ENCODE results near the gene IARS1.

IARS1 gene

DNA sequence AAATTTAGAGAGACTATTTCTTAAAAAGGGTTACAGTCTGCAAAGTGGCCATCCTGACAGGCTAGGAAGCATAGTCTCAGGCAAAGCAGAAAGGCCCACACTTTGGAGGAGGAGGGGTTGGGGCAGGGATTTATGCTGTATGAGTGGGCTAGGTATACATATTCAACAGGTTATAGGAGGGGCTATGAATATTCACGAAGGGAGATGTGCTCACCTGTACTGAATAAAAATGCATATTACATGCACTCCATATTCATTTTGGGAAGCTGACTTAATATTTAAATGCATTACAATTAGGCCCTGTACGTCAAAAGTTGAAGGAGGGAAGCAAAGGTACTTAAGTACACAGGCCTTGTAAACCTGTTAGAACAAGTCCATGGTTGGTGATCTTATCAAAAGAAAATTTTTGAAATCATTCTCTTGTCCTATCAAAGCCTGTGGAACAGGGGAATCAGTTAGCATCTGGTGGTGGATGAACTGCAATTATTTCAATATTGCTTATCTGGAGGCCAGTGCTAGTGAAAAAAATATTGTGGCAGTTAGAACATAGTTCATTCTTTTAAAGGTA is 33.9 kb upstream of the IARS1 start:
- DNase-seq (ENCODE audit: low spot score), result no peak
- TF ChIP-seq, protein P1, sequence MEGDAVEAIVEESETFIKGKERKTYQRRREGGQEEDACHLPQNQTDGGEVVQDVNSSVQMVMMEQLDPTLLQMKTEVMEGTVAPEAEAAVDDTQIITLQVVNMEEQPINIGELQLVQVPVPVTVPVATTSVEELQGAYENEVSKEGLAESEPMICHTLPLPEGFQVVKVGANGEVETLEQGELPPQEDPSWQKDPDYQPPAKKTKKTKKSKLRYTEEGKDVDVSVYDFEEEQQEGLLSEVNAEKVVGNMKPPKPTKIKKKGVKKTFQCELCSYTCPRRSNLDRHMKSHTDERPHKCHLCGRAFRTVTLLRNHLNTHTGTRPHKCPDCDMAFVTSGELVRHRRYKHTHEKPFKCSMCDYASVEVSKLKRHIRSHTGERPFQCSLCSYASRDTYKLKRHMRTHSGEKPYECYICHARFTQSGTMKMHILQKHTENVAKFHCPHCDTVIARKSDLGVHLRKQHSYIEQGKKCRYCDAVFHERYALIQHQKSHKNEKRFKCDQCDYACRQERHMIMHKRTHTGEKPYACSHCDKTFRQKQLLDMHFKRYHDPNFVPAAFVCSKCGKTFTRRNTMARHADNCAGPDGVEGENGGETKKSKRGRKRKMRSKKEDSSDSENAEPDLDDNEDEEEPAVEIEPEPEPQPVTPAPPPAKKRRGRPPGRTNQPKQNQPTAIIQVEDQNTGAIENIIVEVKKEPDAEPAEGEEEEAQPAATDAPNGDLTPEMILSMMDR (IDR thresholded peaks at IDR 0.05; ENCODE audit: extremely low read depth, insufficient read depth, missing control alignments), result no peak
- in situ Hi-C loops (cut with MboI; ENCODE audit: low pct_unique_long_range_greater_than_20kb, low sequenced_read_pairs, unreplicated experiment), result loop anchor here (25.0 kb wide), 1 partner anchor 110 kb away; no protein-coding TSS in a partner anchor

DNA sequence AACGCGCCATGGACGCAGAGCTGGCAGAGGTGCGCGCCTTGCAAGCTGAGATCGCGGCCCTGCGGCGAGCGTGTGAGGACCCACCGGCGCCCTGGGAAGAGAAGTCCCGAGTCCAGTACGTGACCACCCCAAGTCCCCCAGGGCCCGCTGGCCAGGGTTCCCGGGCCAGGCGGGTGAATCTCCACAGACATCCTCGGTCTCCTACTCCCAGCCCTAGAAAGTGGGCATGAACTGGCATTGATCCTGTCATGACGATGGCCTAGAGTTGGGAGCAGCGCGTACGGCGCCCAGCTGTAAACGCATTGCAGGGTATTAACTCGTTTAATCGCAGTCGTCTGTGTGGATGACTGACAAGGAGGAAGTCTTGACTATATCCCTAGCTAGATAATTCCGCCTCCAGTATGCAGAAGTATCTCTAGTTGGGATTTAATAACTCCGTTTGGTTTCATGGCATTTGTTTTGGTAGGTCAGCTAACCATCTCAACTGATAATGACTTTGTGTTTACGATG is 32.5 kb upstream of the IARS1 start:
- in situ Hi-C loops (cut with MboI; ENCODE audit: low pct_unique_long_range_greater_than_20kb, low sequenced_read_pairs, unreplicated experiment), result loop anchor here (25.0 kb wide), 1 partner anchor 111 kb away; no protein-coding TSS in a partner anchor
- peak; percentile 41 for DNase-seq (ENCODE audit: low spot score)
- TF ChIP-seq, protein P1 (IDR thresholded peaks at IDR 0.05; ENCODE audit: extremely low read depth, insufficient read depth, missing control alignments), result no peak

DNA sequence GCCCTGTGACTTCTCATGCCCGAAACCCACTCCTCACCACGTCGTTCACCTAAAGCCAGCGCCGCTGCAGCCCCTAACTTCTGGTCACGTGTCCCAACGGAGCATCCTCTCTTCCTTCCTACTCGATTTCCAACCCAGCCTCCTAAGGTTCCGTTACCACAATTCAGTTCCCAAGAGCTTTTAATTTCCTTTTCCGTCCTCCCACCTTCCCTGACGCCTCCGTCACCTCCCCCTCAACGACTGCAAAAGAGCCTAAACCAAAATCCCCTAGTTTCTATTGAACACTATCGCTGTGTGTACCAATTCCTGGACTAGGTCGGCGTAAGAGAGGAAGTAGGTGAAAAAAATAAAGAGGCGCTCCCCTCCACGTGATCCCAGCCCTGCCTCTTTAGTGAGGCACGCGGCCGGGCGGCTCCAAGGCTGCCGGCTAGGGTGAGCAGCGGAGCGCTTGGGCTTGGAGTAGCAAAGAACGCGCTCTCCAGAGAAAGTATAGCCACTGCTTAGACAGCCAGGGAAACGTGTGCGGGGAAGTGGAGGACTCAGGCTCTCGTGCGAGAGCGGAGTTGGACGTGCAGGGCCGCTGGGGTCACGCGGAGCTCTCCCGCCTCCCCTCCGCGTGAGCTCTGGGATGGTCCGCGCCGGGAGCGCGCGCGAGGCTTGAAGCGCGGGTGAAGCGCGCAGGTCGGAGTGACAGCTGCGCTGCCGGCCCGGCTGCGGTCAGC is 31.9 kb upstream of the IARS1 start, which contains the start of the genes CENPP and NOL8:
Gene CENPP, plus strand, starts transcription at position 685 of the 722 bp plus-strand sequence.
Gene NOL8, minus strand, starts transcription at position 82 of the 722 bp plus-strand sequence. CDS start 1,189 bp downstream, outside the sequence.
- TF ChIP-seq, protein P1 (IDR thresholded peaks at IDR 0.05; ENCODE audit: extremely low read depth, insufficient read depth, missing control alignments), result no peak
- peak; percentile 88 for DNase-seq (ENCODE audit: low spot score)
- in situ Hi-C loops (cut with MboI; ENCODE audit: low pct_unique_long_range_greater_than_20kb, low sequenced_read_pairs, unreplicated experiment), result loop anchor here (25.0 kb wide), 1 partner anchor 112 kb away; no protein-coding TSS in a partner anchor

DNA sequence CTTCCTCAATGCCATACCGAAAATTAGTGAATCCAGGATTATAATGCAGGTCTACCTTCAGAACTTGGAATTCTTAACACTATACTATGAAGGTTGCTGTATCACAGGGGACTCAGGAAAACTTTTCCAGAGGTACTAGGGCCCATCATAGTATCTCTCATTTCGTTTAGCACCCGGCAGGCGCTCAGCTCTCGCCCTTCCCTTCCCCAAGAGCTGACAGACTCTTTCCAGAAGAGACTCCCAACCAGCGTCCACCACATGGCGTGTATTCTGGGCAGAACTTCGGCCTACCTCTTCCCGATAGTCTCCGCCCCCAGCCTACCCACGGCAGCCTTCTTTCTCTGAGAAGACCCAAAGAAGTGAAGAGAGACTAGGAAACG is 31.4 kb upstream of the IARS1 start:
- TF ChIP-seq, protein P1 (IDR thresholded peaks at IDR 0.05; ENCODE audit: extremely low read depth, insufficient read depth, missing control alignments), result no peak
- no peak for DNase-seq (ENCODE audit: low spot score)
- in situ Hi-C loops (cut with MboI; ENCODE audit: low pct_unique_long_range_greater_than_20kb, low sequenced_read_pairs, unreplicated experiment), result loop anchor here (25.0 kb wide), 2 partner anchors 112 to 312 kb away; no protein-coding TSS in a partner anchor

DNA sequence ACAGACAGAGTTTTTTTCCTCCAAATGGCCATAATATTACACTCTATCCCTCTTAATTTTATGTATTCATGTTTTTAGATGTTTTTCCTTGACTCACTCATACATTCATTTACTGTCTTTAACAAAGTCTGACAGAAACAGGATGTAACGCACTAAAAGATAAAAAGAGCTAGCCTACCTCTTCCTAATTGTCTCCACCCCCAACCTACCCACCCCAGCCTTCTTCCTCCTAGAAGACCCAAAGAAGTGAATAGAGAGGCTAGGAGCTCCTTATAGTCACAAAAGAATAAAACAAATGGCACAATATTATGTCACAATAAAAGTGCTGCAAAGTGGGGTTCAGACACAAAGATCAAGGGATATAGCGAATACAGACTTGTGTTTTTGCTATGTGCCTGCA is 30.9 kb upstream of the IARS1 start:
- in situ Hi-C loops (cut with MboI; ENCODE audit: low pct_unique_long_range_greater_than_20kb, low sequenced_read_pairs, unreplicated experiment), result loop anchor here (25.0 kb wide), 1 partner anchor 313 kb away; no protein-coding TSS in a partner anchor
- no peak for DNase-seq (ENCODE audit: low spot score)
- TF ChIP-seq, protein P1 (IDR thresholded peaks at IDR 0.05; ENCODE audit: extremely low read depth, insufficient read depth, missing control alignments), result no peak

DNA sequence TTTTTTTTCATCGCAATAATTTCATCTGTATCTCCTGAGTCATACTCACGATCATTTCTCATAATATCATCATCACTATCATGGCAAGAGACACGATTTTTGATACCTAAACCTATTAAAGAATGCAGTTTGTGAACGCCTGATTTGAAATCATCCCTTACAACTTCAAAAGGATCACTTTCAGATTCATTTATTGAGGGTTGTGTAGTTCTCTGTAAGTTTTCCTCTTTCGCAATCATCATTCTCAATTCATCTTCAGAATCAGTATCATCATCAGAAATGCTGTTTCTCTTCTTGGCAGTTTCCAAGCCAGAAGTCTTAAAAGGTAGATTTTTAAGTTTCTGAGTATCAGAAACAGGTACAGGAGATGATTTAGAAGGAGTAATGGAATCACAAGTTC is 22.0 kb upstream of the IARS1 start:
- in situ Hi-C loops (cut with MboI; ENCODE audit: low pct_unique_long_range_greater_than_20kb, low sequenced_read_pairs, unreplicated experiment), result loop anchor here (25.0 kb wide), 1 partner anchor 322 kb away; no protein-coding TSS in a partner anchor
- TF ChIP-seq, protein P1 (IDR thresholded peaks at IDR 0.05; ENCODE audit: extremely low read depth, insufficient read depth, missing control alignments), result no peak
- no peak for DNase-seq (ENCODE audit: low spot score)

Data from GM13977 (cell line).